ENCODE results near the gene MYH11. TPM values are rescaled to one million over a fixed set of nuclear protein-coding genes. Genes with fewer than 3 reads are reported as not detected.

The MYH11 gene
- total and polyA plus RNA-seq, 5 donors from 2014 or later = 0.15 to 0.67 (median 0.43) TPM; not detected in 1

DNA sequence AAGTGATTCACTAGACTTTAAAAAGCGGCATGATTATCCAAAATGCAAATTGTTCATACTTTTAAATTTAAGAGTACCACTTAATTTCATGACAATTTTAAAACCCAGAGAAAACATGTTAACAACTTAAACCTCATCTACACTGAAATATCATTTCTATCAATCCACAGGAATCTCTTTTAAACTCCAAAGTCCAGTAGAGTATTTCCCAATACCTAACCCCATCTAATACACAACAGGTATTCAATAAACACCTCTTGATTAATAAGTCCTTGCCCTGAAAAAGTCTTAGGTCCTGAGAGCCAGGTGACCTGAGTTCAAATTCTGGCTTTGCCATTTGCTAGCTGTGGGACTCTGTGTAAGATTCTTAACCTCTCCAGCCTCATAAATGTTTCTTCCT, 16.9 kb upstream of the MYH11 start:
- peaks cover 30% of the 10 kb centered on the region for H3K36me3 Mint-ChIP-seq
- no peaks in the 10 kb centered on the region for H3K9me3 Mint-ChIP-seq
- H3K27ac ChIP-seq (ENCODE audit: insufficient read depth, low read length, poor library complexity, severe bottlenecking) = no peak overlapping the region
- H3K27me3 ChIP-seq (ENCODE audit: control insufficient read depth, insufficient read depth, low read length) = no peaks in the 10 kb centered on the region
- no peak for DNase-seq
- peak overlapping the region; percentile 9 to 72 (median 11) for H3K27ac Mint-ChIP-seq
- no peak overlapping the region for H3K4me3 ChIP-seq (ENCODE audit: low read depth, low read length)
- peaks cover 57% of the 10 kb centered on the region for H3K36me3 ChIP-seq (ENCODE audit: control insufficient read depth, insufficient read depth, low read length)
- no peaks in the 10 kb centered on the region for H3K27me3 Mint-ChIP-seq
- no peaks in the 10 kb centered on the region for H3K9me3 ChIP-seq (ENCODE audit: control insufficient read depth in 2 of 2, low read length in 2 of 2)
- no peaks in the 10 kb centered on the region for H3K4me1 ChIP-seq (ENCODE audit: control insufficient read depth, insufficient read depth, low read length, poor library complexity, severe bottlenecking)
- peaks cover 0 to 7% (median 0%) of the 10 kb centered on the region in 4 donors for H3K4me1 Mint-ChIP-seq
- H3K4me3 Mint-ChIP-seq = no peak overlapping the region
- ATAC-seq (ENCODE audit: low read depth in 2 of 2) = no peak

DNA sequence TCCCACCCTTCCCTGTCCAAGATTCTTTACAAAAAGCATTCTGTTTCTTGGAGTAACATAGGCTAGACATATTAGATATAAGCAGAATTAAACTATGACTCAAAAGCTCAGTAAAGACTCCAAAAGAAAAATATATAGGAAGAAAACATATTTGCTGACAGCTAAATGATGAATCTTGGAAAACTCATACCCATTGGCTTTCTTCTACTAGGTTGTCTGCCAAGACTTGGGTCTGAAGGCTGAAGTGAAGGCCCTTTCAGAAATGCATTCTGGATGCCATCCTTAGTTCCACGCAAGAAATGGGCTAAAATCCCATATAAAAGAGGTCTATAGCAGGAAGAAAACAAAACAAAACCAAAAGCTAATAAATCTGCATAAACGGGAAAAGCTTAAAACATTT, 16.5 kb upstream of the MYH11 start:
- H3K36me3 Mint-ChIP-seq = peaks cover 30% of the 10 kb centered on the region

DNA sequence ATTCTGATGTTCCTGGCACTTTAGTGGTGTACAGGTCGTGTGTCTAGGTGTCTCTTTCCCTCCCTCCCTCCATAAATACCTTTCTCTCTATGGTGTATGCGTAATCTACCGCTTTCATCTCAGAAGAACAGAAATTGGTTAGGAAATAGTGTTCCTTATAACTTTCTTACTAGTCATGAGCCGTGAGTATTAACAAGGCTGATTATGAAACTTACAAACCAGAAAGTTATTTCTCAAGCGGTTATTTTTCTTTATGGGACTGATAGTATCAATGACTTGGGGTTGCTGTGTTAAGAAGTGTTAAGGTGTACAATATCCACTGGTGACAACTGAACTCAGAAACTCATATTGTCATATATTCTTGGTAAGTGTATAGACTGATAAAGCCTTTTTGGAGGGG, 13.2 kb upstream of the MYH11 start:
- no peaks in the 10 kb centered on the region for H3K27me3 ChIP-seq (ENCODE audit: control insufficient read depth, insufficient read depth, low read length)
- no peak overlapping the region for H3K27ac ChIP-seq (ENCODE audit: insufficient read depth, low read length, poor library complexity, severe bottlenecking)
- Mint-ChIP-seq H3K27ac (peak overlapping the region in 1 of 3 donors; percentile 81), H3K9me3 (no peaks in the 10 kb centered on the region), H3K36me3 (peaks cover 31% of the 10 kb centered on the region), H3K4me3 (no peak overlapping the region), H3K4me1 (peaks cover 0 to 7% (median 0%) of the 10 kb centered on the region in 4 donors), H3K27me3 (no peaks in the 10 kb centered on the region)
- H3K9me3 ChIP-seq (ENCODE audit: control insufficient read depth in 2 of 2, low read length in 2 of 2) = no peaks in the 10 kb centered on the region
- H3K4me3 ChIP-seq (ENCODE audit: low read depth, low read length) = no peak overlapping the region
- no peak for ATAC-seq (ENCODE audit: low read depth in 2 of 2)
- no peak for DNase-seq
- H3K4me1 ChIP-seq (ENCODE audit: control insufficient read depth, insufficient read depth, low read length, poor library complexity, severe bottlenecking) = no peaks in the 10 kb centered on the region
- peaks cover 73% of the 10 kb centered on the region for H3K36me3 ChIP-seq (ENCODE audit: control insufficient read depth, insufficient read depth, low read length)

More for the DNA sequence above, 16.5 kb upstream of the MYH11 start:
- Mint-ChIP-seq H3K9me3 (no peaks in the 10 kb centered on the region), H3K4me3 (no peak overlapping the region), H3K27me3 (no peaks in the 10 kb centered on the region), H3K4me1 (peaks cover 0 to 7% (median 0%) of the 10 kb centered on the region in 4 donors), H3K27ac (peak overlapping the region; percentile 9 to 72 (median 20))
- Histone ChIP-seq H3K4me3 (ENCODE audit: low read depth, low read length) (no peak overlapping the region), H3K27ac (ENCODE audit: insufficient read depth, low read length, poor library complexity, severe bottlenecking) (no peak overlapping the region), H3K36me3 (ENCODE audit: control insufficient read depth, insufficient read depth, low read length) (peaks cover 58% of the 10 kb centered on the region), H3K9me3 (ENCODE audit: control insufficient read depth in 2 of 2, low read length in 2 of 2) (no peaks in the 10 kb centered on the region), H3K4me1 (ENCODE audit: control insufficient read depth, insufficient read depth, low read length, poor library complexity, severe bottlenecking) (no peaks in the 10 kb centered on the region), H3K27me3 (ENCODE audit: control insufficient read depth, insufficient read depth, low read length) (no peaks in the 10 kb centered on the region)
- DNase-seq (no peak), ATAC-seq (ENCODE audit: low read depth in 2 of 2) (no peak)

DNA sequence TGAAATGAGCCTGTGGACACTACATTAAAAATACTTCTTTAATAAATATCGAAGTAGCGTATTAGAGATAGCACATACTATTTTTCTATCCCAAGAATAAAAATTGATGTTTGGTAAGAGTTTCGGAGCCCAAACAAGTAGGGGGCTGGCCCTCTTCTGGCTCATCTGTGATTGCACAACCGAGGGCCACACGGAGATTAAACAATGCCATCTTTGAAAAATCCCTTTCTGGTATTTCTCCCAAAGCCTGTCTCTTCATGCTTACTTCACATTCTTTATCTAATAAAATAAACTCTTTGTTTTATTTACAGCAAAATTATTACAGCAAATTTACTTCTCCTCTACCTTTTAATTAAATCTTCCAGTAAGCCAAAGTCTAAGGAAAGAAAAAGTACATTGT, 9.6 kb upstream of the MYH11 start:
- no peak overlapping the region for H3K4me3 Mint-ChIP-seq
- no peak overlapping the region for H3K4me3 ChIP-seq (ENCODE audit: low read depth, low read length)
- peaks cover 20% of the 10 kb centered on the region for H3K36me3 Mint-ChIP-seq
- peaks cover 55% of the 10 kb centered on the region for H3K36me3 ChIP-seq (ENCODE audit: control insufficient read depth, insufficient read depth, low read length)
- DNase-seq (no peak), ATAC-seq (ENCODE audit: low read depth in 2 of 2) (no peak)
- H3K27ac Mint-ChIP-seq = no peak overlapping the region
- no peaks in the 10 kb centered on the region for H3K9me3 ChIP-seq (ENCODE audit: control insufficient read depth in 2 of 2, low read length in 2 of 2)
- H3K4me1 ChIP-seq (ENCODE audit: control insufficient read depth, insufficient read depth, low read length, poor library complexity, severe bottlenecking) = no peaks in the 10 kb centered on the region
- H3K4me1 Mint-ChIP-seq = no peaks in the 10 kb centered on the region
- H3K27ac ChIP-seq (ENCODE audit: insufficient read depth, low read length, poor library complexity, severe bottlenecking) = no peak overlapping the region
- H3K27me3 ChIP-seq (ENCODE audit: control insufficient read depth, insufficient read depth, low read length) = no peaks in the 10 kb centered on the region
- no peaks in the 10 kb centered on the region for H3K27me3 Mint-ChIP-seq
- no peaks in the 10 kb centered on the region for H3K9me3 Mint-ChIP-seq

DNA sequence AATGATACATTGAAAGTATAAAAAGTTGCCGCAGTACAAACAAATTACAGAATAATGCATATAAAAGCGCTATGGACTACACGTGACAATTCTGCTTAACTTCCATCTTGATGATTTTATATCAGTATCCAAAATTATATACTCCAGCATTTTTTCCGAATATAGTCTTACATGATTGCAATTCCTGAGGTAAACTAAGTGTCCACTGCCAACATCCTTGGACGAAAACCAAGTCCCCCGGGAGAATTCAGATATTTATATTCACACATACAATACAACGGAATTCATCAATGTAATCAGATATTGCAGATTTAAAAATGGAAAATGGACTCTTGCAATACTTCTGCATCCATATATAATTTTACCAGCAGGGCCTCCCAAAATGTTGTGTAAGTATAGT, 8.9 kb upstream of the MYH11 start:
- ATAC-seq (ENCODE audit: low read depth in 2 of 2) = no peak
- H3K27ac Mint-ChIP-seq = no peak overlapping the region

DNA sequence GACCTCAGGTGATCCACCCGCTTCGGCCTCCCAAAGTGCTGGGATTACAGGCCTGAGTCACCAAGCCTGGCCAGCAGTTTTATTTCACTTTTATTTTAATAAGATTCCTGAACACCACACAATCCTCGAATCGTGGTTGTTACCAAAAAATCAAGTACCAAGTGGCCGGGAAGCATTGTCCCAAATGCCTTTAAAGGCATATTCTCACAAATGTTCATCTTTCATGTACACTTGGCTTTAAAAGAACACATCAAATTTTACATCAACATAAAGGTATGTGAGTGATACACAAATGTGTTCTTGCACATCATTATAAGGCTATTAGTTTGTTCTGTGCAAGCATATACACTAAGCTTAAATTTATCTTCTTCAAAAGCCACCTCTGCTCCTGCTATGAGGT, 8.1 kb upstream of the MYH11 start:
- ATAC-seq (ENCODE audit: low read depth in 2 of 2) = no peak
- H3K4me3 Mint-ChIP-seq = no peak overlapping the region

More for the DNA sequence above, 8.9 kb upstream of the MYH11 start:
- no peak for DNase-seq
- H3K4me3 Mint-ChIP-seq = no peak overlapping the region
- H3K9me3 Mint-ChIP-seq = no peaks in the 10 kb centered on the region
- H3K36me3 Mint-ChIP-seq = peaks cover 20% of the 10 kb centered on the region
- H3K4me1 ChIP-seq (ENCODE audit: control insufficient read depth, insufficient read depth, low read length, poor library complexity, severe bottlenecking) = no peaks in the 10 kb centered on the region
- no peak overlapping the region for H3K4me3 ChIP-seq (ENCODE audit: low read depth, low read length)
- peaks cover 50% of the 10 kb centered on the region for H3K36me3 ChIP-seq (ENCODE audit: control insufficient read depth, insufficient read depth, low read length)
- H3K27me3 Mint-ChIP-seq = no peaks in the 10 kb centered on the region
- H3K9me3 ChIP-seq (ENCODE audit: control insufficient read depth in 2 of 2, low read length in 2 of 2) = no peaks in the 10 kb centered on the region
- H3K27me3 ChIP-seq (ENCODE audit: control insufficient read depth, insufficient read depth, low read length) = no peaks in the 10 kb centered on the region
- no peaks in the 10 kb centered on the region for H3K4me1 Mint-ChIP-seq
- H3K27ac ChIP-seq (ENCODE audit: insufficient read depth, low read length, poor library complexity, severe bottlenecking) = no peak overlapping the region

DNA sequence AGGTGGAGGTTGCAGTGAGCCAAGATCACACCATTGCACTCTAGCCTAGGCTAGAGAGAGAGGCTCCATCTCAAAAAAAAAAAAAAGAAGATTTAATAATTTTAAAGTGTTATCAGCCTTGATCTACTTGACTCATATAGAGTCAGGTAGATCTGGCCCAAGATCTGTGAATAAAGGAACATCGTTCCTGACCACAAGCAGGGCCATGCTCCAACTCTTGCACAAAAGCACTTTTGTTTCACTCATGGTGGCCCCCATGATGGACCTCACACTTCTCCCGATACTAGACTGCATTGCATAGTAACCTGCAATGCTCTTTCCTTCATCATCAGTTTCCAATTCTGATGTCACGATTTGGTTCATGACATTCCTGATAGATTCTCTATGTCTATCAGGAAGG, 5.2 kb upstream of the MYH11 start:
- H3K36me3 Mint-ChIP-seq = peaks cover 9% of the 10 kb centered on the region
- H3K36me3 ChIP-seq (ENCODE audit: control insufficient read depth, insufficient read depth, low read length) = peaks cover 21% of the 10 kb centered on the region
- no peaks in the 10 kb centered on the region for H3K9me3 ChIP-seq (ENCODE audit: control insufficient read depth in 2 of 2, low read length in 2 of 2)
- H3K27me3 Mint-ChIP-seq = peaks cover 15% of the 10 kb centered on the region
- H3K4me3 Mint-ChIP-seq = no peak overlapping the region
- DNase-seq (no peak), ATAC-seq (ENCODE audit: low read depth in 2 of 2) (no peak)
- no peak overlapping the region for H3K27ac ChIP-seq (ENCODE audit: insufficient read depth, low read length, poor library complexity, severe bottlenecking)
- H3K9me3 Mint-ChIP-seq = peaks cover 0 to 2% (median 0%) of the 10 kb centered on the region in 7 donors
- H3K4me1 Mint-ChIP-seq = peaks cover 0 to 8% (median 4%) of the 10 kb centered on the region in 4 donors
- no peak overlapping the region for H3K27ac Mint-ChIP-seq
- no peak overlapping the region for H3K4me3 ChIP-seq (ENCODE audit: low read depth, low read length)
- H3K4me1 ChIP-seq (ENCODE audit: control insufficient read depth, insufficient read depth, low read length, poor library complexity, severe bottlenecking) = peaks cover 4% of the 10 kb centered on the region
- peaks cover 4% of the 10 kb centered on the region for H3K27me3 ChIP-seq (ENCODE audit: control insufficient read depth, insufficient read depth, low read length)

More for the DNA sequence above, 8.1 kb upstream of the MYH11 start:
- H3K9me3 Mint-ChIP-seq = no peaks in the 10 kb centered on the region
- H3K9me3 ChIP-seq (ENCODE audit: control insufficient read depth in 2 of 2, low read length in 2 of 2) = no peaks in the 10 kb centered on the region
- peaks cover 42% of the 10 kb centered on the region for H3K36me3 ChIP-seq (ENCODE audit: control insufficient read depth, insufficient read depth, low read length)
- H3K36me3 Mint-ChIP-seq = peaks cover 15% of the 10 kb centered on the region
- H3K27me3 Mint-ChIP-seq = no peaks in the 10 kb centered on the region
- H3K4me1 ChIP-seq (ENCODE audit: control insufficient read depth, insufficient read depth, low read length, poor library complexity, severe bottlenecking) = no peaks in the 10 kb centered on the region
- no peaks in the 10 kb centered on the region for H3K4me1 Mint-ChIP-seq
- H3K27ac Mint-ChIP-seq = no peak overlapping the region
- no peaks in the 10 kb centered on the region for H3K27me3 ChIP-seq (ENCODE audit: control insufficient read depth, insufficient read depth, low read length)
- no peak overlapping the region for H3K27ac ChIP-seq (ENCODE audit: insufficient read depth, low read length, poor library complexity, severe bottlenecking)
- no peak for DNase-seq
- no peak overlapping the region for H3K4me3 ChIP-seq (ENCODE audit: low read depth, low read length)

DNA sequence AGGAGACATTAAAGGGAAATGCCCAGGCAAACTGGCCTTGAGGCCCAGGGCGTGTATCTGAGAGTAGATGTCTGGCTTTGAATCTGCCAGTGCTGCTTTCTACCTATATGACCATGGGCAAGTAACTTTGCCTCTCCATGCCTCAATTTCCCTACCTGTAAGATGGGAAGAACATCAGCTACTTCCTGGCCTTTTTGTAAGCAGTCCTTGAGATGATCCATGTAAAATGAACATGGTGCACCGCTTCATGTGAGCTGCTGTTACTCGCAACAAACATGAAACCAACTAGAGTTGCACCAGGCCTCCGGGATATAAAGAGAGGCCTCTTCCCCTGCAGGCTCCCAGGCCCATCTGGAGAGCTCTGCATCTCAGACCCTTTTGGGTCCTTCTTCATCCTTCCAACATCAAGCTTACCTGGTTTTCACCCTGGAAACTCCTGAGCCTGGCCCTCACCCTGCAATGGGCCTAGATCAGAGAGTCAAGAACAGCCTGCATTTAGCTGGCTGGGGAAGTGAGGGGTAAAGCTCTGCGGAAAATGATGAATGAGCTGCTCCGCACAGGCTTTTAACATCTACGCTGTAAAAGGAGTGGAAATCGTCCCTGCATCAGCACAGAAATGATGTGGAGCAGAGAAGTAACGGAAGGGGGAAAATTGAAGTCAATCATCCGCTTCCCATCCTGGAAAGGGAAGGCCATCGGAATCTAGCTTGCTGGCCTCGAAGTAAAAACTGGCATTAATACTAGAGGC, 2.3 kb upstream of the MYH11 start:
- no peak for DNase-seq
- no peak overlapping the region for H3K4me3 Mint-ChIP-seq
- no peak for ATAC-seq (ENCODE audit: low read depth in 2 of 2)
- H3K27me3 Mint-ChIP-seq = peaks cover 37% of the 10 kb centered on the region
- H3K4me1 ChIP-seq (ENCODE audit: control insufficient read depth, insufficient read depth, low read length, poor library complexity, severe bottlenecking) = peaks cover 4% of the 10 kb centered on the region
- H3K36me3 Mint-ChIP-seq = no peaks in the 10 kb centered on the region
- H3K27ac ChIP-seq (ENCODE audit: insufficient read depth, low read length, poor library complexity, severe bottlenecking) = no peak overlapping the region
- H3K27ac Mint-ChIP-seq = no peak overlapping the region
- no peaks in the 10 kb centered on the region for H3K36me3 ChIP-seq (ENCODE audit: control insufficient read depth, insufficient read depth, low read length)
- peaks cover 0 to 11% (median 4%) of the 10 kb centered on the region in 4 donors for H3K4me1 Mint-ChIP-seq
- H3K4me3 ChIP-seq (ENCODE audit: low read depth, low read length) = no peak overlapping the region
- H3K9me3 Mint-ChIP-seq = peaks cover 0 to 2% (median 0%) of the 10 kb centered on the region in 7 donors
- H3K27me3 ChIP-seq (ENCODE audit: control insufficient read depth, insufficient read depth, low read length) = peaks cover 15% of the 10 kb centered on the region
- H3K9me3 ChIP-seq (ENCODE audit: control insufficient read depth in 2 of 2, low read length in 2 of 2) = no peaks in the 10 kb centered on the region

All from CD4-positive, CD25-positive, alpha-beta regulatory T cell (primary cell).